Pons (tissue), 1 donor: Measurements from ENCODE around the gene NFKBIL1.

Experiments used
- DNase-seq: peaks from one replicate; pipeline ENCODE4 v3.0.0-alpha.2; 2016; ENCODE audit warnings: low spot score

Gene NFKBIL1

GRCh38 chr6:31559958-31560696 is 12.7 kb downstream of the NFKBIL1 start:
- DNase-seq, result peak; percentile 79

GRCh38 chr6:31560697-31561058 is 13.3 kb downstream of the NFKBIL1 start:
- DNase-seq, result no peak

- DNase-seq, result no peak
These were observed 20.3 kb downstream of the NFKBIL1 start for GRCh38 chr6:31567531-31568370.

- peak; percentile 38 for DNase-seq
These were observed 21.1 kb downstream of the NFKBIL1 start for GRCh38 chr6:31568537-31568961.

- DNase-seq, result no peak
These were observed 22.6 kb downstream of the NFKBIL1 start for GRCh38 chr6:31569861-31570536.

GRCh38 chr6:31572041-31572911 is 24.9 kb downstream of the NFKBIL1 start, which contains the start of gene LTA:
LTA (plus strand) TSS chr6:31572289; CDS start chr6:31572743, 454 bp downstream.
- DNase-seq, result no peak

GRCh38 chr6:31573239-31574105 is 26.1 kb downstream of the NFKBIL1 start:
- DNase-seq, result no peak

GRCh38 chr6:31574106-31575061 is 27.0 kb downstream of the NFKBIL1 start:
- no peak for DNase-seq

GRCh38 chr6:31575335-31575901 is 28.0 kb downstream of the NFKBIL1 start, which contains the start of gene TNF:
TNF (plus strand) TSS chr6:31575565; CDS start chr6:31575742, 177 bp downstream.
- DNase-seq, result peak; percentile 58

GRCh38 chr6:31575952-31576685 is 28.7 kb downstream of the NFKBIL1 start:
- no peak for DNase-seq

- no peak for DNase-seq
These were observed 29.6 kb downstream of the NFKBIL1 start for GRCh38 chr6:31576897-31577578.

GRCh38 chr6:31577579-31577966 is 30.2 kb downstream of the NFKBIL1 start:
- no peak for DNase-seq

GRCh38 chr6:31578184-31579118 is 31.0 kb downstream of the NFKBIL1 start:
- no peak for DNase-seq

- no peak for DNase-seq
These were observed 31.7 kb downstream of the NFKBIL1 start for GRCh38 chr6:31579119-31579505.

GRCh38 chr6:31579546-31580437 is 32.4 kb downstream of the NFKBIL1 start:
- DNase-seq, result no peak

- no peak for DNase-seq
These were observed 33.0 kb downstream of the NFKBIL1 start for GRCh38 chr6:31580438-31580740.
